ENCODE results near the gene MYO10. TPM values are rescaled to one million over a fixed set of nuclear protein-coding genes. Genes with fewer than 3 reads are reported as not detected.

The MYO10 gene
- total RNA-seq, 1 donor from 2014 or later: 7.2 TPM

DNA sequence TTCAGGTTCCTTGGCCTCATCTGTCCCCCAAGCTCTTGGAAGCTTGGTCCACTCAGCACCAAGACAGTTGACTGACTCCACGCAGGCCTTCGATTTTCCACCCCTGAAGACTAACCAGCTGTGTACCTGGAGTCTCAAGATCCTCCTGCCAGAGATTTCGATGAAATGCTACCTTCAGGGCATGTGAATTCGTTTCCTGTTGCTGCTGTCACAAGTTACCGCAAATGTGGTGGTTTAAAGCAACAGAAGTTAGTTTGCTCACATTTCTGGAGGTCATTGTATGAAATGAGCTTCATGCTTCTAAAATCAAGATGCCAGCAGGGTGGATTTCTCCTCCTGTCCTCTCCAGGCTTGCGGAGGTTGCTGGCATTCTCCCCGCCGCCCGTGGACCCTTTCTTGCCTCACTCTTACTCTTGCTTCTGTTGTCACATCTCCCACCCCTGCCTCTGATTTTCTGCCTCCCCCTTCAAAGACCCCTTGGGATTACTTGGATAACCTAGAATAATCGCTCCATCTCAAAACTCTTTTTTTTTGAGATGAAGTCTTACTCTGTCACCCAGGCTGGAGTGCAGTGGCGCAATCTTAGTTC, 291.7 kb downstream of the MYO10 start:
- intact Hi-C loops (cut with DNase I): no loop called here
- no peak for DNase-seq
- ATAC-seq (ENCODE audit: poor library complexity): no peak

DNA sequence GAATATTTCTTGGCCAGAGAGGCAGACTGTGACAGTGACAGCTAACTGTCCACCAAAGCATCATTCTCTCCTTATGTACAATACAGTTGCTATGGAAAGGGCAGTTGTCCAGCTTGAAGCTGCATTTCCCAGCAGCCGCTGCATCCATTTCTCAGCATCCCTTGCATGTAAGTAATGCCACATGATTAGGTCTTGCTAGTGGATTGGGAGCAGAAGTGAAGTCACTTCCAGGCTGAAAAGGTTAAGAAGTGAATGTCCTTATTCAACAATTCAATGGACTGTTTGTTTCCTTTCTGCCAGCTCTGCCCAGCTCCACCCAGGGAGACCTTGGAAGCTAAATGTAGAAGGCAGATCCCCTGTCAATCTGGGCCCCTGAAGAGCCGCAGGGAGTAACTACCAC, 293.2 kb downstream of the MYO10 start:
- intact Hi-C loops (cut with DNase I): no loop called here
- no peak for DNase-seq
- ATAC-seq (ENCODE audit: poor library complexity): no peak

DNA sequence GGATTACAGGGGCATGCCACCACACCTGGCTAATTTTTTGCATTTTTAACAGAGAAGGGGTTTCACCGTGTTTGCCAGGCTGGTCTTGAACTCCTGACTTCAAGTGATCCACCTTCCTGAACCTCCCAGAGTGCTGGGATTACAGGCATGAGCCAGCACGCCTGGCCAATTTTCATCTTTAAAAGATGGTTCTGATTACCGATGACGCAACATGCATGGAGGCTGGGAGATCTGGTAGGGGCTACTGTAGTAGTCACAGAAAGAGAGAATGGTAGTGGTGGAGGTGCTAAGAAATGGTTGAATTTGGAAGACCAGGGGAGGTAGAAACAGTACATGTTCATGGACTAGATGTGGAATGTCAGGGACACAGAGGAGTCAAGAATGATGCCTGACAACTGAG, 296.9 kb downstream of the MYO10 start:
- no peak for ATAC-seq (ENCODE audit: poor library complexity)
- DNase-seq: no peak
- intact Hi-C loops (cut with DNase I): no loop called here

DNA sequence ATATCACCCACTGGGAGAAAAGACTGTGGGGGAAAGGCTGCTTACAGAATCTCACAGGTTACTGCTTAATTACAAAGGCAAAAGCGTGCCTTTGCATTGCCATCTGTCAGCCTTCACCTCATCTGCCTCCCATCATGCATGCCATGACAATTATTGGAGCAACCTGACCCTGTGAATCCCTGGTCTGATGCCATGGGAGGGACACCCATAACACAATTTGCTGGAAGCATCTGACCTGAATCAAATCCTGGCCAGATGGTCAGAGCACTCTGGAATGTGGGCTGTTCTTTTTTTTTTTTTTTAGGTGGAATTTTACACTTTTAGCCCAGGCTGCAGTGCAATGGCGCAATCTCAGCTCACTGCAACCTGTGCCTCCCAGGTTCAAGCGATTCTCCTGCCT, 307.7 kb downstream of the MYO10 start:
- DNase-seq (no peak), ATAC-seq (ENCODE audit: poor library complexity) (no peak)
- intact Hi-C loops (cut with DNase I): no loop called here

DNA sequence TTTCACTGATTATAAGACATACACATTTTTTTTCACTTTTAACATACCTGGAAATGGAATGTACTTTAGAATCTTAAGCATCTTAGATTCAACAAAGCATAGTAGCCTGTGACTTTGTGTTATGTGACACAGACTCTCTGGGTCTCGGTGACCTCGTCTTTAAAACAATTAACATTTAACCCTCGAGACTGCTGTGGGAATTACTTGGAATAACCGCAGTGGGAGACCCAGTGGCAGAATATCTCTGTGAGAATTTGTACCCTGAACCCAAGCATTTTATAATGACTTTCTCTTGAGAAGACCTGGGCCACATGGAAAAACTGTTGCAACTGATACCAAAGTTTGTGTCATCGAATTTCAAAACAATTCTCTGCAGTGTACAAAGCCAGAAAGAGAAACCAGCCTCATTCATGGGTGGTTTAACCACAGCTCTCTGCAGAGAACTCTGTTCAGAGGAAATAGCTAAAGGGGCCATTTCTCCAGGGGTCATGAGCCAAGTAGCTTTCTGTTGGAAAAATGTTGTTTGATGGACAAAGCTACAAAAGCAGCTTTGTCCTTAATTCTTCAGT, 309.3 kb downstream of the MYO10 start:
- ATAC-seq (ENCODE audit: poor library complexity) (no peak), DNase-seq (no peak)
- intact Hi-C loops (cut with DNase I): no loop called here

DNA sequence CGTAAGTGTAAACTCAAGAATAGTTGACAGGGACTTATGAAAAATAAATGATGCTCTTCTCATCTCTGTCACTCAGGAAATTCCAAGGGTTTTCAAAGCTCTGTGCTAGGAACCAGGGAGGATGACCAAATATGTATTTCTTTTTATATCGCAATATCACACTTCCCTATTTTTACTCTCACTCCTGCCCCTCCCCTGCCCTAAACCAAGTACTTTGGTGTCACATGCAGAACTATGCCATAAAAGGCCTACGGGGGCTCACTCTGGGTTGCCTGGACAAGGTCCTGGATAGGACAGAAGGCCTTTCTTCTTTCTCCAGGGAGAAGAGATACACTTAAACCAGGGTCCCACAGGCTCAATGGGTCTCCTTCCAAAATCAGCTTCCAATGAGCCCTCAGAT, 311.0 kb downstream of the MYO10 start:
- DNase-seq: no peak

DNA sequence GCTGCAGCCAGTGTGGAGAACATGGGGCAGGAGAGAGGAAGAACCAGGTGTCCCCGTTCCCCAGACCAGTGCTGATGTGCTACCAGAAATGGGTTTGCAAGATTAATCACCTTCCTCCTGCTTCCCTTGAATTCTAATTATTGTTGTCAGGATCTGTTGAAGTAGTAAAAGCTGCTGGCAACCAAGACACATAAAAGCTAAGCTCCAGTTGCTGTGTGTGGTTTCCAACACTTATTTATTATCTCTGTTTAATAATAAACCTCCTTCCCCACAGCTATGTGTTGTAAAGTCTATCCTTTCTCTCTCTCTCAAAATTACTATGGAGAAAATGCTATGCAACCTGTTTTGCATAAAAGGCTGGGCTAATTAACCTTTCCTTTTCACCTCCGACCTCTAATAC, 317.0 kb downstream of the MYO10 start:
- no peak for ATAC-seq (ENCODE audit: poor library complexity)
- DNase-seq: no peak
- intact Hi-C loops (cut with DNase I): no loop called here

More for the DNA sequence above, 311.0 kb downstream of the MYO10 start:
- intact Hi-C loops (cut with DNase I): no loop called here
- peak; percentile 65 for ATAC-seq (ENCODE audit: poor library complexity)

DNA sequence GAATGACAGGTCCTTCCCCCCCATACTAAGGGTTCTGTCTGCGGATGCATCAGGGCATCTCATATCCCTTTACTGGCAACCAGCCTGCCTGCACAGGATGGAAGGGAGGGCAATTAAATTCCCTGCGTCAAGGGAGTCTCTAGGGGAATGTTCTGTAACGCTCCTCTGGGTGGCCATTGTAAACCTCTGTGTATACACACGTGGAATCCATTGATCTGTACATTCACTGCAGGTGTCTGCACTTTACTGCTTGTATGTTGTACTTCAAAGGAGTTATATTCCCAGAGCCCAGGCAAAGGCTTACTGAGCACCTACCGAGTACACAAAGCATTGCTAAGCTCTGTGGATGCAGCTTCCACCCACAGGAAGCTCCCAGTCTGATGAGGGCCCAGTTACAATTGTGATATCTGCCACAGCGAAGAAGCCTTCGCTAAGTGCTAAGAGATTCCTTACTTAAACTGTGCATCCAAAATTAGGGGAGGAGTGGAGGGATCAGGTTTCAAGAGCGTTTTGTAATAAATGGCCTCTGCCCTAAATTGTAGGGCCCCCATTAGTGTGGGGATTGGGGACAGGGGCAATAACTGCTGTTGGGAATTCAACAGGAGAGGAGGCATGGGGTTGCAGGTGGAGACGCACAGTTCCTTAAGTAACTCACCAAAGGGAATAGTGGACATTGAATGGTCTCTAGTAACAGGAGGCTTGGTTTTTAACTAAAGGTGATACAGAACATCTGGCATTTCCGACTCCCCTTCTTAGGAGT, 317.8 kb downstream of the MYO10 start:
- intact Hi-C loops (cut with DNase I): no loop called here
- no peak for DNase-seq
- no peak for ATAC-seq (ENCODE audit: poor library complexity)

DNA sequence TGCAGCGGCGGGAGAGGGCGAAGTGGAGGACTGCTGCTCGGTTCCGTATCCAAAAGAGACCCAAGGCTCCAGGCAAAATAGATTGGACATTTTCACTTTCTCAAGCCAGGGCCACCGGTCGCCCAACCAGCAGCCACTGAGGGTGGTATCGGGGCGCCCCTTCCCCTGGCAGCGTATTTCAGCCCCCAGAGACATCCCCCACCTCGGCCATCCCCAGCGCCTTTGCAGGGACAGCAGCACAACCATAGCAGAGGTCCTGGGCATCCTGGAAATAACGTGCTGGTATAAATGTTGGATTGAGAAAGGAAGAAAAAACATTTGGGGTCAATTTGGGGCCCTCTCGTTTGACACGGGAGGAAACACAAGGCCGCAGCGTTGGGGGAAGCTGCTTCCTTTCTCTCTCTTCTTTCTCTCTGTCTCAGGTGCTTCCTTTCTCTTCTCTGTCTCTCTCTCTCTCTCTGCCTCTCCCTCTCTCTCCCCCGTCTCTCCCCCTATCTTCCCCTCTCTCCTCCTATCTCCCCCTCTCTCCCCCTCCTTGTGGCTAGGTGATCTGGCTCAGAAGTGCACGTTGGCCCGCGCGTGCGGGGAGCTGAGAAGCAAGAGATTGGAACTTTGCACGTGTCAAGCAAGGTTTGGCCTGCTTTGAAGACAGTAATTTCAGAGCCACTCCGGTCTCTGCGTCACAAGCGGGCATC, 318.7 kb downstream of the MYO10 start:
- intact Hi-C loops (cut with DNase I): no loop called here
- ATAC-seq (ENCODE audit: poor library complexity): peak; percentile 50
- peak; percentile 56 for DNase-seq

DNA sequence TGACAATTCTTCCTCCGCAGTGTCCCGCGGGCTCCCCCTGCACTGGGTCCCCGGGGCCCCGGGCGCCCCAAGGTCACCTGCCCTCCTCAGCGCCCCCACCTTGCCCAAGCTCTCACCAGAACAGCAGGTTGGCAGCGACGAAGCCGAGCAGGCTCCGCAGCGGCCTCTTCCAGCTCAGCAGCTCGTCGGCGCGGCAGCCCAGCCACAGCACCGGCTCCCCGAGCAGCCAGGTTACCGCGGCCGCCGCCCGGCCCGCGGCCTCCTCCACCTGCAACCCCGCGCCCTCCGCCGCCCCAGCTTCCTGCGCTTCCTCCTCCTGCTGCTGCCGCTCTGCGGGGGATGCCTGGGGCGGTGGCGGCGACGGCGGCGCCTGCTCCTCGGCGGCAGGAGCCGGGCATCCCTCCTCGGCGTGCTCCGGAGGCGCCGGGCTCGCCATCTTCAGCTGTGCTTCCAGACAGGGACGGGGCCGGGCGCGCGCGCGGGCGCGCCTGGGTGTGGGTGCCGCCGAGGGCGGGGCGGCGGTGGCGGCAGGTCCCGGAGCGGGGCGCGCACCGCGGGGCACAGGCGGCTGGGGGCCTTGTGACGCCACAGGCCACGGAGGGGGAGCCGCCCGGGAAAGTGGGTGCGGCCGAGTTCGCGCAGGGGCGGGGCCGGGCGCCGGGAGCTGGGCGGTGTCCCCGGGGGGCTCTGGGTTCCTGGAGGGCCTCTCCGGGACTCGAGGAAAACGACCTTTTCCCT, 319.4 kb downstream of the MYO10 start, which contains the start of gene RETREG1:
Gene RETREG1, minus strand, starts transcription at position 462 of the 738 bp plus-strand sequence. Its CDS starts 26 bp downstream, at position 436.
- intact Hi-C loops (cut with DNase I): no loop called here
- DNase-seq: peak; percentile 83
- ATAC-seq (ENCODE audit: poor library complexity): peak; percentile 89

DNA sequence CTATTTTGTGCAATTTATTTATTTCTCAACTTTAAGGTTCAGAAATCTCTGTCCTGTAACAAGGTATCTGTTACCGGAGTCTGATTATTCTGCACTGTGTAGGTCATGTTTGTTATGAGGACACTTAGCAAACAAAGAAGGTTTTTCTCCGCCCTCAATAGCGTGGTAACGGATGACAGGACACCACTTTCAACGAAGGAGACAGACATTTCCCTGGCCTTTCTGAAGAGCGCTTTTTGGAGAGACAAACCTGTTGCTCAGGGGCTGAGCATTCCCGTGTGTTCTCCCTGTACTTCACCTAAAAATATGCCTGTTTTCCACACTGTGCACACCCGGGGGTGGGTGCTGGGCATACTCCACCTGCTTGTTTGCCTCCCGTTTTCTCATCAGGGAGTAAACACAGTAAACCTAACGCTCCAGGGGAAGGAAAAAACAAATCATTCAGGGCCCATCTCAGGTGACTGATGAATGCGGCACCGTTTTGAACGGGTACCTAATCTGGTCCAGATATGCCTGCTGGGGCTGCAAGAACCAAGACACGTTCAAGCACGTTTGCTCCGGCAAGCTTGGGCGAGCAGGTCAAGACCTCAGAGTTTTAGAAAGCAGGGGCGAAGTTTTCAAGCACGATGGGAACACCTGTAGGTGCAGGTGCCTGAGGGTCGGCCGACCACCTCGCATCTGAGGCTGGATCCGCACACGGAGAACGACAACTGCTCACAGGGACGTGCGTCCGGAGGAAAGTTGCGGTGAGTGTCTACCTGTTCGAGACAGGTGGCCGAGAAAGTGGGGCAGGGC, 320.1 kb downstream of the MYO10 start:
- ATAC-seq (ENCODE audit: poor library complexity): peak; percentile 49
- intact Hi-C loops (cut with DNase I): no loop called here
- no peak for DNase-seq

DNA sequence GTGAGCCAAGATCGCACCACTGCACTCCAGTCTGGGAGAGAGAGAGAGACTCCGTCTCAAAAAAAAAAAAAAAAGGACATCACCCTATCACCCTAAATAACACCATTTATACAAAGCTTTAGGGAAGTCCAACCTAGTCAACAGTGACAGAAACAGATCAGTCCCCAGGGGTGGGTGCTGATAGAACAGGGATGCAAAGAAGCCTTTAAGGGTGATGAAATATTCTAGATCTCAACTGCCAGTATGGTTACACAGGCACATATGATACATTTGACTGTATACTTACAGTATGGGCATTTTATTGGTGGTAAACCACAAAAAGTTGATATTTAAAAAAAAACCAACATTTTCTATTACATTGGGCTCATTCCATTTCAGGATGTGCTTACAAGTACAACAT, 324.1 kb downstream of the MYO10 start:
- no peak for DNase-seq
- ATAC-seq (ENCODE audit: poor library complexity): no peak
- intact Hi-C loops (cut with DNase I): no loop called here
